Ovary (tissue), 9 donors: Measurements from ENCODE around the gene MAP6. TPM values are rescaled to one million over a fixed set of nuclear protein-coding genes. Genes with fewer than 3 reads are reported as not detected.
A peak's percentile ranks its signal among the peaks of the same experiment; 100 is the strongest.

ENCODE experiments used
- DNase-seq, 5 donors: peaks; one replicate each; pipeline ENCODE4 v3.0.0-alpha.2; 2019 to 2020
- H3K27ac ChIP-seq, 2 donors: fragments of 200-600 bp; one replicate each; pipeline versions ENCODE4 v1.5.1 to v1.8.0; 2019 to 2022
- H3K27me3 ChIP-seq: fragments of 200-600 bp; one replicate; pipeline ENCODE4 v1.8.0; 2022
- H3K36me3 ChIP-seq: fragments of 200-600 bp; sonication (generic); one replicate; pipeline ENCODE4 v1.5.1; 2019
- H3K4me1 ChIP-seq: one replicate; pipeline ENCODE4 v1.8.1; 2013; ENCODE audit warnings: mild to moderate bottlenecking, moderate library complexity; ENCODE audit not compliant: insufficient read depth
- H3K4me3 ChIP-seq: fragments of 200-600 bp; sonication (generic); one replicate; pipeline ENCODE4 v1.5.1; 2017
- H3K9me3 ChIP-seq, 2 donors: fragments of 200-600 bp in 1 of 2; sonication (generic) in 1 of 2; one replicate each; pipeline versions ENCODE4 v1.5.1 to v1.8.1; 2013 to 2019; ENCODE audit warnings: mild to moderate bottlenecking in 1 of 2, moderate library complexity in 1 of 2
- EP300 ChIP-seq: sonication (generic); formaldehyde crosslinking; IDR thresholded peaks from one replicate; pipeline ENCODE4 v1.6.1; 2017; ENCODE audit warnings: antibody characterized with exemption
- POLR2A ChIP-seq: fragments of 450-650 bp; IDR thresholded peaks from one replicate; pipeline ENCODE4 v1.6.1; 2017; ENCODE audit warnings: antibody characterized with exemption, mild to moderate bottlenecking, moderate library complexity
- WGBS, 3 donors: extraction: QIAGEN DNeasy Blood & Tissue Kit in 1 of 3; methylation state at CpG; one replicate each; pipeline versions ENCODE4 v1.1.5 to v1.1.7; 2013 to 2017; 5-methylcytosine and 5-hydroxymethylcytosine counted together
- intact Hi-C, 4 donors: fragments of 100-400 bp; cut with DNase I; formaldehyde crosslinking; loops; one replicate each; pipeline versions ENCODE4 v1.11.0 to v1.15.1; 2022 to 2023
- polyA plus RNA-seq, 2 donors: library from polyadenylated mRNA; stranded (reverse); fragments of 200-250 nt in 1 of 2; fragments of 350-450 nt in 1 of 2; fragmentation: Illumina TruSeq in 1 of 2; extraction: RNeasy Lipid Tissue Mini Kit (QIAGEN cat#74804) in 1 of 2; gene quantifications; one replicate each; pipeline ENCODE4 v1.2.3, GENCODE V29; 2013 to 2014
- total RNA-seq, 7 donors: library from RNA; depleted of rRNA in 2 of 7; stranded (reverse); fragments of >200 nt in 2 of 7; fragmentation: NEBNext Ultra II Directional in 3 of 7; extraction: Animal tissue kit (Norgen Biotek cat#: 25700) in 3 of 7; gene quantifications; one replicate each; pipeline versions ENCODE4 v1.1.0 to v1.2.4, GENCODE V29; 2016 to 2023
- TF ChIP-seq, protein P1 (sequence below), 3 donors: fragments of 450-650 bp in 2 of 3; fragments of 200-600 bp in 1 of 3; IDR thresholded peaks; one replicate each; pipeline versions ENCODE4 v1.5.1 to v1.8.0; 2016 to 2022; ENCODE audit warnings: antibody characterized with exemption in 3 of 3, mild to moderate bottlenecking in 1 of 3
- donor health status: DM: no; HTN: no; CAD: no; lungs with moderate emphysema.
- donor health status: DM: no; HTN: no; CAD: no.
- donor health status: Bipolar disorder and iron deficiency.
- donor health status: DM: yes; HTN: yes; CAD: no.
- donor health status: DM: no; HTN: no; CAD: no.
- donor health status: DM: yes; HTN: yes; CAD: no.

Gene MAP6
- total and polyA plus RNA-seq, 9 donors: 2.1 to 18.7 (median 8.8) TPM

DNA sequence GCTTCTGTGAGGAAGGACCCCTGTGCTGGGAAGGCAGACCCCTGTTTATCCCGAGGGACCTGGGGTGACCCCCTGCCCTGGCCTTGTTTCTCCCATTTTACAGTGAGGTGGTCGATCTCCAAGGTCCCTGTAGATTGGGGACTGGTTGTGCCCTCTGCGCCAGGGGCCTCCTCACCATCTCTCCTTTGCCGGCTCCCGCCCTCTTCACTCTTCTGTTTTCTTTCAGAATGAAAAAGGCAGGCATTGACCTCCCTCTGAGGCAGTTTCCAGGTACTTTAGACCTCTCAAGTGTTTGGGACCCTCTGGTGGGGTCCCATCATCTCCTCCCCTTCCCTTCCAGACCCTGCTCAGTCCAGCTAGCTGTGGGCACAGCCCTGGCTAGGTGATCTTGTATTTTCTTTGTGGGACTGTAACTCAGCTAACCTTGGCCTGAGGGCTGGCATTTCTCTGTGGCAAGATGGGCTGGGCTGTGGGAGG is 105.3 kb downstream of the MAP6 start:
- H3K4me3 ChIP-seq: peak overlapping the region; percentile 88
- 5 to 7% (median 6%) methylated on average over 5 of the region's 5 CpGs for WGBS, 3 donors
- H3K27ac ChIP-seq: peak overlapping the region; percentile 98 to 100
- no peak for DNase-seq
- intact Hi-C loops: no loop called here
- no peaks in the 10 kb centered on the region for H3K27me3 ChIP-seq
- no peaks in the 10 kb centered on the region for H3K9me3 ChIP-seq
- TF ChIP-seq, protein P1, sequence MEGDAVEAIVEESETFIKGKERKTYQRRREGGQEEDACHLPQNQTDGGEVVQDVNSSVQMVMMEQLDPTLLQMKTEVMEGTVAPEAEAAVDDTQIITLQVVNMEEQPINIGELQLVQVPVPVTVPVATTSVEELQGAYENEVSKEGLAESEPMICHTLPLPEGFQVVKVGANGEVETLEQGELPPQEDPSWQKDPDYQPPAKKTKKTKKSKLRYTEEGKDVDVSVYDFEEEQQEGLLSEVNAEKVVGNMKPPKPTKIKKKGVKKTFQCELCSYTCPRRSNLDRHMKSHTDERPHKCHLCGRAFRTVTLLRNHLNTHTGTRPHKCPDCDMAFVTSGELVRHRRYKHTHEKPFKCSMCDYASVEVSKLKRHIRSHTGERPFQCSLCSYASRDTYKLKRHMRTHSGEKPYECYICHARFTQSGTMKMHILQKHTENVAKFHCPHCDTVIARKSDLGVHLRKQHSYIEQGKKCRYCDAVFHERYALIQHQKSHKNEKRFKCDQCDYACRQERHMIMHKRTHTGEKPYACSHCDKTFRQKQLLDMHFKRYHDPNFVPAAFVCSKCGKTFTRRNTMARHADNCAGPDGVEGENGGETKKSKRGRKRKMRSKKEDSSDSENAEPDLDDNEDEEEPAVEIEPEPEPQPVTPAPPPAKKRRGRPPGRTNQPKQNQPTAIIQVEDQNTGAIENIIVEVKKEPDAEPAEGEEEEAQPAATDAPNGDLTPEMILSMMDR (IDR thresholded peaks at IDR 0.05): no peak
- no peak for TF ChIP-seq POLR2A
- H3K36me3 ChIP-seq: no peaks in the 10 kb centered on the region
- peaks cover 34% of the 10 kb centered on the region for H3K4me1 ChIP-seq

DNA sequence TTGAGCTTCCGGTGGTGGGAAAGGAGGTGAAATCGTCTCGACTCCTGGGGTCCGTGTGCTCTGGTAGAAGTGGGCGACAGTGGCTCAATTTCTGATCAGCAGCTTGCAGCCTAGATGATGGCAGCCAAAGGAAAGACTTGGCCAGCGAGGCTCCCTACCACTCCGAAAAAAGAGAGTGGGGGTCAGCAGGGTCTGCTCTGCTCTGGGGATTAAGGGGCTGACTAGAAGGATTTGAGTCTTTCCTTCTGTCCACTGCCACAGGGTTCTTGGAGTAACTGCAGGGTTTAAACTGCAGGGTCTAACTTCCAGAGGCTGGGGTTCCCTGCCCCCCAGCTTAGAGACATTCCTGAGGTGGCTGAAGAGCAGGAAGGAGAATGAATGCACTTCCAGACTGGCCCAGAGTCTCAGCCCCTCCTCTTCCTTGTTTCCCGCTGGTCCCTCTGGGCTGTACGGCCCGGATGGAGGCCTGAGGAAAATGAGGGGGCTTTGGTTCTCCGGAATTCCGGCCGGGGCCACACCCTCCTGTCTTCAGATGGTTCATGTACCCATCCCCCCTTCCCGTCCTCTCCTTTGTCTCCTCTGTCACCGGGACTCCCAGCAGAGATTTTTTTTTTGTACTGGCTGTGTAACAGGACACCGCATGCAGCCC is 105.9 kb downstream of the MAP6 start:
- no peaks in the 10 kb centered on the region for H3K36me3 ChIP-seq
- peak in 2 of 5 donors; percentile 44 to 47 for DNase-seq
- intact Hi-C loops: no loop called here
- H3K4me3 ChIP-seq: peak overlapping the region; percentile 88
- peaks cover 34% of the 10 kb centered on the region for H3K4me1 ChIP-seq
- no peaks in the 10 kb centered on the region for H3K27me3 ChIP-seq
- TF ChIP-seq, protein P1 (IDR thresholded peaks at IDR 0.05): no peak
- H3K9me3 ChIP-seq: no peaks in the 10 kb centered on the region
- WGBS, 3 donors: 0 to 1% (median 0%) methylated on average over 16 of the region's 16 CpGs
- H3K27ac ChIP-seq: peak overlapping the region; percentile 98 to 100

DNA sequence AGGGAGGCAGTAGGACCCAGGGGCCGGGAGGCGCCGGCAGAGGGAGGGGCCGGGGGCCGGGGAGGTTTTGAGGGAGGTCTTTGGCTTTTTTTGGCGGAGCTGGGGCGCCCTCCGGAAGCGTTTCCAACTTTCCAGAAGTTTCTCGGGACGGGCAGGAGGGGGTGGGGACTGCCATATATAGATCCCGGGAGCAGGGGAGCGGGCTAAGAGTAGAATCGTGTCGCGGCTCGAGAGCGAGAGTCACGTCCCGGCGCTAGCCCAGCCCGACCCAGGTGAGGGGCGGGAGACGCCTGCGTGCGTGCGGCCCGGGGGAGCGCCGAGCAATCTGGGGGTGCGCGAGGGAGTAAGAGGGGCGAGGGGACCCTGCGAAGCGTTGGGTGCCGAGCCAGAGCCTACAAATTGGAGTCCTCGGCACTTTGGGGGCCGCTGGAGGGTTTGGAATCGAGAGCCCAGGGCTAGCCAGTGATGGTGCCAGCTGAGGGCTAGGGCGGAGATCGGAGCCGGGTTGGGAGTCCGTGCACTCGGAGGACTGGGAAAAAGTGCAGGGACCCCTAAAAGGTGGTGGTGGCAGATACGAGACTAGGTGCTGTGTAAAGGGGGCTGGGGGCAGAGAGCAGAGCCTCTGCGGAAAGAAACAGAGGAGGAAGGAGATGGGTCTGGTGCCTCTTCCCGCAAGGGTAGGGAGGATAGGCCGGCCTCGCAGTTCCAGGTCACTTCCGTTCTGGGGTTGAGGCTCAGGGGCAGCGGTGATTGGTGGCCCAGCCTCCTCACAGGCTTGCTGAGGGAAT is 106.6 kb downstream of the MAP6 start, which contains the start of gene SERPINH1:
Gene SERPINH1 (plus strand): TSS at position 206 of the 788 bp plus-strand sequence. CDS start 4,097 bp downstream, outside the sequence.
- Histone ChIP-seq H3K27ac (peak within 1 kb of the TSS; percentile 98 to 100), H3K4me3 (peak within 1 kb of the TSS; percentile 88), H3K4me1 (peaks cover 40% of the 10 kb centered on the region), H3K9me3 (no peaks in the 10 kb centered on the region), H3K36me3 (no peaks in the 10 kb centered on the region), H3K27me3 (no peaks in the 10 kb centered on the region)
- 0 to 1% (median 0%) methylated on average over 43 to 51 of the region's 51 CpGs for WGBS, 3 donors
- peak; percentile 90 to 94 (median 92) for DNase-seq
- peak; percentile 15 for TF ChIP-seq EP300
- TF ChIP-seq POLR2A: peak; percentile 81
- TF ChIP-seq, protein P1 (IDR thresholded peaks at IDR 0.05): no peak
- intact Hi-C loops: no loop called here

DNA sequence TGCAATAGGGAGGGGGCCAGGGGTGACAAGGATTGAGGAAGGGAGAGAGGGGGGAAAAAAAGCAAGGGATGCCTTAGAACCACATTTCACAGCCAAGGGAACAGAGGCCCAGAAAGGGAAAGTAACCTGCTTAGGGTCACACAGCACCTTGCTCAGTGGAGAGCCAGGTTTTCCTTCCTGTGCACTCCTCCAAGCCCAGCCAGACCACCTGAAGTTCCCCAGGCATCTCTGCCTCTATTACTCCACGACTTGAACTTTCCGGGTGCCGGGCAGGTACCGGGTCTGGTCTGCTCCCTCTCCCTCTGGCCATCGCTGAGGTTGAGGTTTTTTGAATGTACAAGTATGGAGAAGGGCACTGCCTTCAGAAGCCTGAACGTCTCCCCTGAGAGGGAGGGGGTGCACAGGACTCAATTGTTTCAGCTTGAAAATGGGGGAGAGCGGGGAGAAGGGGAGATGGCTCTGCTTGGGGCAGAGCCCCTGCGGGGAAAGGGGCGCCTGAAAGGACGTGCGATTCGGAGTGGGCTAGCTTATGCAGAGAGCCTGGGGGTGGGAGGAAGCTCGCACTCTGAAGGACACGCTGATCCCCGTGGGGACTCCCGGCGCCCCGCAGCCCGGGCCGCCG is 107.3 kb downstream of the MAP6 start:
- 13 to 17% (median 13%) methylated on average over 19 to 21 of the region's 21 CpGs for WGBS, 3 donors
- DNase-seq: no peak
- peak overlapping the region; percentile 98 to 100 for H3K27ac ChIP-seq
- no peaks in the 10 kb centered on the region for H3K36me3 ChIP-seq
- no peaks in the 10 kb centered on the region for H3K9me3 ChIP-seq
- H3K27me3 ChIP-seq: no peaks in the 10 kb centered on the region
- TF ChIP-seq EP300: no peak
- TF ChIP-seq, protein P1 (IDR thresholded peaks at IDR 0.05): no peak
- no peak for TF ChIP-seq POLR2A
- intact Hi-C loops: no loop called here
- H3K4me3 ChIP-seq: peak overlapping the region; percentile 88
- H3K4me1 ChIP-seq: peaks cover 37% of the 10 kb centered on the region
